GM19240 (cell line): ENCODE measurements around the gene KLHL11.

Experiments used
- DNase-seq: peaks from one replicate; pipeline ENCODE4 v3.0.0; 2011; ENCODE audit warnings: low spot score; ENCODE audit not compliant: insufficient read length

The KLHL11 gene

GRCh38 chr17:41864836-41865595 lies at the start of gene KLHL11:
TSS of gene KLHL11 (minus strand) at chr17:41865423. CDS start at chr17:41865370, 53 bp downstream.
- DNase-seq, result peak; percentile 75

- DNase-seq, result no peak
Measured at GRCh38 chr17:41915020-41915419, 49.8 kb upstream of the KLHL11 start.

- DNase-seq, result no peak
Measured at GRCh38 chr17:41914358-41914766, 49.1 kb upstream of the KLHL11 start.

GRCh38 chr17:41913798-41914197 lies 48.6 kb upstream of the KLHL11 start:
- no peak for DNase-seq

- DNase-seq, result no peak
Measured at GRCh38 chr17:41912925-41913324, 47.7 kb upstream of the KLHL11 start.

GRCh38 chr17:41910701-41911391 lies 45.6 kb upstream of the KLHL11 start:
- DNase-seq, result no peak

GRCh38 chr17:41909088-41909487 lies 43.9 kb upstream of the KLHL11 start:
- no peak for DNase-seq

GRCh38 chr17:41907633-41908539 lies 42.7 kb upstream of the KLHL11 start:
- no peak for DNase-seq

GRCh38 chr17:41907185-41907556 lies 41.9 kb upstream of the KLHL11 start:
- no peak for DNase-seq

- no peak for DNase-seq
Measured at GRCh38 chr17:41906465-41907184, 41.4 kb upstream of the KLHL11 start.

GRCh38 chr17:41905172-41905571 lies 39.9 kb upstream of the KLHL11 start:
- DNase-seq, result no peak

GRCh38 chr17:41904242-41904841 lies 39.1 kb upstream of the KLHL11 start:
- DNase-seq, result no peak

- DNase-seq, result no peak
Measured at GRCh38 chr17:41901646-41902045, 36.4 kb upstream of the KLHL11 start.

- no peak for DNase-seq
Measured at GRCh38 chr17:41896726-41897125, 31.5 kb upstream of the KLHL11 start.

GRCh38 chr17:41895617-41896016 lies 30.4 kb upstream of the KLHL11 start:
- DNase-seq, result no peak

- no peak for DNase-seq
Measured at GRCh38 chr17:41894791-41895331, 29.6 kb upstream of the KLHL11 start.

- no peak for DNase-seq
Measured at GRCh38 chr17:41893384-41893783, 28.2 kb upstream of the KLHL11 start.

GRCh38 chr17:41892021-41892376 lies 26.8 kb upstream of the KLHL11 start:
- DNase-seq, result no peak

GRCh38 chr17:41891135-41892020 lies 26.2 kb upstream of the KLHL11 start:
- no peak for DNase-seq
